Erythroblast (primary cell): ENCODE measurements around the gene TLE7.
A peak's percentile ranks its signal among the peaks of the same experiment; 100 is the strongest.

Source experiments
- DNase-seq, 2 experiments: peaks; one replicate each; lab custom pipeline; 2025; lab: John Stamatoyannopoulos, UW
- GATA1 ChIP-seq: IDR thresholded peaks from 2 replicates; pipeline ENCODE4 v1.6.1; 2011; ENCODE audit warnings: low read depth, mild to moderate bottlenecking, control low read depth, low read length, moderate library complexity
- POLR2A ChIP-seq: IDR thresholded peaks from 2 replicates; pipeline ENCODE4 v1.6.1; 2011; ENCODE audit warnings: mild to moderate bottlenecking, low read length

Gene TLE7

GRCh38 chr16:71464231-71464630, 22.4 kb upstream of the TLE7 start:
- TF ChIP-seq POLR2A: peak; percentile 35
- TF ChIP-seq GATA1: no peak
- DNase-seq: peak; percentile 74 to 76

- no peak for TF ChIP-seq GATA1
- TF ChIP-seq POLR2A: peak; percentile 95
- peak; percentile 89 to 92 for DNase-seq
Measured at GRCh38 chr16:71461686-71462648, 20.1 kb upstream of the TLE7 start, which contains the start of gene ZNF23. Gene ZNF23, minus strand, starts transcription at chr16:71462247. Its CDS starts 5,451 bp downstream, at chr16:71456796.

GRCh38 chr16:71460941-71461340, 19.1 kb upstream of the TLE7 start:
- DNase-seq: peak; percentile 31 to 46
- TF ChIP-seq GATA1: no peak
- TF ChIP-seq POLR2A: no peak

- DNase-seq: no peak
- TF ChIP-seq POLR2A: no peak
- no peak for TF ChIP-seq GATA1
Measured at GRCh38 chr16:71460236-71460635, 18.4 kb upstream of the TLE7 start.

- DNase-seq: no peak
- no peak for TF ChIP-seq GATA1
- no peak for TF ChIP-seq POLR2A
Measured at GRCh38 chr16:71459510-71459909, 17.7 kb upstream of the TLE7 start.

GRCh38 chr16:71456801-71457200, 14.9 kb upstream of the TLE7 start:
- TF ChIP-seq GATA1 (no peak), POLR2A (no peak)
- DNase-seq: no peak

- TF ChIP-seq POLR2A (no peak), GATA1 (no peak)
- DNase-seq: peak in 1 of 2 experiments; percentile 28
Measured at GRCh38 chr16:71453036-71453435, 11.2 kb upstream of the TLE7 start.

GRCh38 chr16:71449020-71449419, 7.2 kb upstream of the TLE7 start:
- DNase-seq: peak in 1 of 2 experiments; percentile 25
- no peak for TF ChIP-seq POLR2A
- no peak for TF ChIP-seq GATA1

GRCh38 chr16:71448274-71448866, 6.5 kb upstream of the TLE7 start:
- no peak for DNase-seq
- TF ChIP-seq POLR2A: no peak
- TF ChIP-seq GATA1: no peak

GRCh38 chr16:71443714-71444113, 1.9 kb upstream of the TLE7 start:
- TF ChIP-seq GATA1: no peak
- TF ChIP-seq POLR2A: no peak
- DNase-seq: no peak

GRCh38 chr16:71441348-71442050, 355 bp downstream of the TLE7 start:
- peak; percentile 49 to 62 for DNase-seq
- TF ChIP-seq POLR2A: no peak
- TF ChIP-seq GATA1: no peak

- no peak for TF ChIP-seq GATA1
- no peak for TF ChIP-seq POLR2A
- peak; percentile 47 to 55 for DNase-seq
Measured at GRCh38 chr16:71440669-71441347, 1.0 kb downstream of the TLE7 start.

GRCh38 chr16:71439523-71439922, 2.3 kb downstream of the TLE7 start:
- TF ChIP-seq POLR2A: no peak
- no peak for TF ChIP-seq GATA1
- DNase-seq: no peak

GRCh38 chr16:71436473-71436872, 5.4 kb downstream of the TLE7 start:
- no peak for DNase-seq
- TF ChIP-seq POLR2A (no peak), GATA1 (no peak)
